ENCODE data around the gene RAB6A. TPM values are rescaled to one million over a fixed set of nuclear protein-coding genes. Genes with fewer than 3 reads are reported as not detected.
A peak's percentile ranks its signal among the peaks of the same experiment; 100 is the strongest.
"Not testable (repeated sequence)": the region's sequence is repeated elsewhere in the genome, so short reads cannot be mapped to it uniquely, and the experiment has no call there.

The RAB6A gene
- total and polyA plus RNA-seq, 7 donors, result 49.4 to 117 (median 86.9) TPM

GRCh38 chr11:73792584-73792983 lies 31.7 kb upstream of the RAB6A start:
- intact Hi-C loops (cut with DNase I), result no loop called here

GRCh38 chr11:73789279-73789670 lies 28.4 kb upstream of the RAB6A start:
- H3K4me3 ChIP-seq, result peak overlapping the region; percentile 90
- intact Hi-C loops (cut with DNase I), result no loop called here
- peaks cover 0 to 9% of the 10 kb centered on the region in 2 donors for H3K36me3 ChIP-seq (ENCODE audit: insufficient read depth in 1 of 2, low read depth in 1 of 2)
- no peaks in the 10 kb centered on the region for H3K27me3 ChIP-seq (ENCODE audit: insufficient read depth in 3 of 3, low read length in 2 of 3)
- peak overlapping the region; percentile 95 for H3K27ac ChIP-seq
- ATAC-seq (peak in 2 of 4 donors; percentile 6 to 7), DNase-seq (no peak)
- TF ChIP-seq, protein P1, sequence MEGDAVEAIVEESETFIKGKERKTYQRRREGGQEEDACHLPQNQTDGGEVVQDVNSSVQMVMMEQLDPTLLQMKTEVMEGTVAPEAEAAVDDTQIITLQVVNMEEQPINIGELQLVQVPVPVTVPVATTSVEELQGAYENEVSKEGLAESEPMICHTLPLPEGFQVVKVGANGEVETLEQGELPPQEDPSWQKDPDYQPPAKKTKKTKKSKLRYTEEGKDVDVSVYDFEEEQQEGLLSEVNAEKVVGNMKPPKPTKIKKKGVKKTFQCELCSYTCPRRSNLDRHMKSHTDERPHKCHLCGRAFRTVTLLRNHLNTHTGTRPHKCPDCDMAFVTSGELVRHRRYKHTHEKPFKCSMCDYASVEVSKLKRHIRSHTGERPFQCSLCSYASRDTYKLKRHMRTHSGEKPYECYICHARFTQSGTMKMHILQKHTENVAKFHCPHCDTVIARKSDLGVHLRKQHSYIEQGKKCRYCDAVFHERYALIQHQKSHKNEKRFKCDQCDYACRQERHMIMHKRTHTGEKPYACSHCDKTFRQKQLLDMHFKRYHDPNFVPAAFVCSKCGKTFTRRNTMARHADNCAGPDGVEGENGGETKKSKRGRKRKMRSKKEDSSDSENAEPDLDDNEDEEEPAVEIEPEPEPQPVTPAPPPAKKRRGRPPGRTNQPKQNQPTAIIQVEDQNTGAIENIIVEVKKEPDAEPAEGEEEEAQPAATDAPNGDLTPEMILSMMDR (IDR thresholded peaks at IDR 0.05), result no peak
- WGBS, 3 donors, result 26 to 37% (median 30%) methylated on average over 5 of the region's 5 CpGs
- peaks cover 11% of the 10 kb centered on the region for H3K4me1 ChIP-seq
- H3K9me3 ChIP-seq, result no peaks in the 10 kb centered on the region

More at GRCh38 chr11:73792584-73792983, 31.7 kb upstream of the RAB6A start:
- ATAC-seq (no peak), DNase-seq (no peak)
- no peak overlapping the region for H3K27ac ChIP-seq
- peaks cover 0 to 9% of the 10 kb centered on the region in 2 donors for H3K36me3 ChIP-seq (ENCODE audit: insufficient read depth in 1 of 2, low read depth in 1 of 2)
- H3K9me3 ChIP-seq, result no peaks in the 10 kb centered on the region
- H3K4me3 ChIP-seq, result no peak overlapping the region
- H3K27me3 ChIP-seq (ENCODE audit: insufficient read depth in 3 of 3, low read length in 2 of 3), result no peaks in the 10 kb centered on the region
- TF ChIP-seq, protein P1 (IDR thresholded peaks at IDR 0.05), result no peak
- H3K4me1 ChIP-seq, result peaks cover 15% of the 10 kb centered on the region

GRCh38 chr11:73787643-73788558 lies 27.0 kb upstream of the RAB6A start, which contains the start of gene MRPL48:
MRPL48 (plus strand) TSS chr11:73787874; CDS start chr11:73787972, 98 bp downstream.
- peak within 1 kb of the TSS; percentile 90 for H3K4me3 ChIP-seq
- intact Hi-C loops (cut with DNase I), result no loop called here
- H3K27me3 ChIP-seq (ENCODE audit: insufficient read depth in 3 of 3, low read length in 2 of 3), result no peaks in the 10 kb centered on the region
- H3K36me3 ChIP-seq (ENCODE audit: insufficient read depth in 1 of 2, low read depth in 1 of 2), result peaks cover 0 to 8% of the 10 kb centered on the region in 2 donors
- DNase-seq (peak; percentile 93 to 97), ATAC-seq (peak; percentile 97 to 99 (median 98))
- WGBS, 3 donors, result 3 to 4% (median 3%) methylated on average over 40 to 44 of the region's 44 CpGs
- peak within 1 kb of the TSS; percentile 95 for H3K27ac ChIP-seq
- peaks cover 11% of the 10 kb centered on the region for H3K4me1 ChIP-seq
- TF ChIP-seq, protein P1 (IDR thresholded peaks at IDR 0.05), result no peak
- no peaks in the 10 kb centered on the region for H3K9me3 ChIP-seq

GRCh38 chr11:73787051-73787642 lies 26.3 kb upstream of the RAB6A start:
- peak overlapping the region; percentile 95 for H3K27ac ChIP-seq
- 45 to 50% (median 48%) methylated on average over 17 of the region's 17 CpGs for WGBS, 3 donors
- H3K9me3 ChIP-seq, result no peaks in the 10 kb centered on the region
- ATAC-seq (peak in 1 of 4 donors; percentile 5), DNase-seq (no peak)
- peaks cover 0 to under 1% of the 10 kb centered on the region in 2 donors for H3K36me3 ChIP-seq (ENCODE audit: insufficient read depth in 1 of 2, low read depth in 1 of 2)
- no peaks in the 10 kb centered on the region for H3K27me3 ChIP-seq (ENCODE audit: insufficient read depth in 3 of 3, low read length in 2 of 3)
- peak overlapping the region; percentile 90 for H3K4me3 ChIP-seq
- TF ChIP-seq, protein P1 (IDR thresholded peaks at IDR 0.05), result no peak
- peaks cover 11% of the 10 kb centered on the region for H3K4me1 ChIP-seq
- intact Hi-C loops (cut with DNase I), result no loop called here

GRCh38 chr11:73785467-73785866 lies 24.6 kb upstream of the RAB6A start:
- intact Hi-C loops (cut with DNase I); ATAC-seq; DNase-seq; H3K4me3 ChIP-seq; H3K27me3 ChIP-seq (ENCODE audit: insufficient read depth in 3 of 3, low read length in 2 of 3); H3K9me3 ChIP-seq; H3K36me3 ChIP-seq (ENCODE audit: insufficient read depth in 1 of 2, low read depth in 1 of 2); H3K27ac ChIP-seq: not testable (repeated sequence)
- H3K4me1 ChIP-seq, result peaks cover 11% of the 10 kb centered on the region
